Stimulated activated naive CD8-positive, alpha-beta T cell treated with anti-CD3 and anti-CD28 coated beads, Interleukin-15, Interleukin-2, amounts not matched to agents 100 ng/mL and 50 ng/mL, for 24 hours (primary cell): Measurements from ENCODE around the gene DLG2.

ENCODE experiments used
- H3K27ac Mint-ChIP-seq: one replicate; pipeline ENCODE4 v1.8.0; 2021; ENCODE audit warnings: mild to moderate bottlenecking, mixed read lengths
- H3K27me3 Mint-ChIP-seq: one replicate; pipeline ENCODE4 v1.8.0; 2021; ENCODE audit warnings: mixed read lengths
- H3K36me3 Mint-ChIP-seq: one replicate; pipeline ENCODE4 v1.8.0; 2021; ENCODE audit warnings: low read depth, mixed read lengths
- H3K4me1 Mint-ChIP-seq: one replicate; pipeline ENCODE4 v1.8.0; 2021; ENCODE audit warnings: low read depth, mixed read lengths
- H3K4me3 Mint-ChIP-seq: one replicate; pipeline ENCODE4 v1.8.0; 2021; ENCODE audit warnings: mild to moderate bottlenecking, mixed read lengths
- H3K9me3 Mint-ChIP-seq: one replicate; pipeline ENCODE4 v1.8.0; 2021; ENCODE audit warnings: mixed read lengths

Gene DLG2

GRCh38 chr11:84889556-84889955 is 737.6 kb downstream of the DLG2 start:
- Mint-ChIP-seq H3K4me3 (no peak overlapping the region), H3K9me3 (peaks cover 16% of the 10 kb centered on the region), H3K36me3 (no peaks in the 10 kb centered on the region), H3K27me3 (no peaks in the 10 kb centered on the region), H3K4me1 (no peaks in the 10 kb centered on the region), H3K27ac (no peak overlapping the region)

DNA sequence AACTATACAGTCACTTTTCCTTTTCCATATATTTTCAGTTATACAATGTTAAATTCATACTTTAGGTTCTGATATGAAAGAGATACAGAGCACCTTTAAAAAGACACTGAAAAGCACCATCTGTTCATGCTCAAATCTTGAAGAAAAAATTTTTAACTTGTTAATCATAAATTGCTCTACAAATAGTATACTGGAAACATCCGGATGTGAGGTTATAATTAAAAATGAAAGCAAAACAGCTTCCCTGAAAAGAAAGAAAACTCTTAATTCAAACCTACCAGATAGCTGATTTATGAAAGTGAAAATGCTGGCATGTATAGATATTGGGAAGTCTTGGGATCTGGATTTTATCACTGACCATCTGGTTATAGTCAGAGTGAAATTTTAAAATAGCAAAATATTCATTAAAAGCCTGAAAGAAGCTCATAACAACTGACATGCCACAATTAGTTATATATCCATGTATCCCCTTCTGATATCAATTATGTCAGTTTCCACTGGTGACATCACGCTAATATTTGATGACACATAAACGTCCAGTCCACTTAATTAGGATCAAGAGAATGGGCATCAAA is 740.0 kb downstream of the DLG2 start:
- H3K4me3 Mint-ChIP-seq = no peak overlapping the region
- no peak overlapping the region for H3K27ac Mint-ChIP-seq
- peaks cover 11% of the 10 kb centered on the region for H3K9me3 Mint-ChIP-seq
- H3K36me3 Mint-ChIP-seq = no peaks in the 10 kb centered on the region
- no peaks in the 10 kb centered on the region for H3K4me1 Mint-ChIP-seq
- no peaks in the 10 kb centered on the region for H3K27me3 Mint-ChIP-seq

DNA sequence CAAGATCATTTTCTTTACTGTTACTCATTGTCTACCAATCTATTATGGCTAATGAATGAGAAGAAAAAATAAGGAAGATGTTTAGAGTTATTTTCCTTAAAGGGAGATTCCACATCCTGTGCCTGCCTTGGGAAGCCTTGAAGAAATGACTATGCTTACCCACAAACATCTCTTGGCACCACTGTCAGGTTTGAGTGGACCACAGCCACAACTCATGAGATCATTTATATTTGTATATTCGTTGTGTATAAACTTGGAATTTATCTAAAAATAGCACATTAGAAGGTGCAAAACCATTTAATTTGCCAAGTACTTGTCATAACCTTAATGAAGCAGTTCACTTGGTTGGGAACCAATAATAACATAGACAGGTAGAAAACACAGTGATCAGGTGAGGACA is 740.8 kb downstream of the DLG2 start:
- H3K4me3 Mint-ChIP-seq = no peak overlapping the region
- H3K27me3 Mint-ChIP-seq = no peaks in the 10 kb centered on the region
- no peaks in the 10 kb centered on the region for H3K4me1 Mint-ChIP-seq
- H3K9me3 Mint-ChIP-seq = peaks cover 11% of the 10 kb centered on the region
- no peak overlapping the region for H3K27ac Mint-ChIP-seq
- no peaks in the 10 kb centered on the region for H3K36me3 Mint-ChIP-seq

DNA sequence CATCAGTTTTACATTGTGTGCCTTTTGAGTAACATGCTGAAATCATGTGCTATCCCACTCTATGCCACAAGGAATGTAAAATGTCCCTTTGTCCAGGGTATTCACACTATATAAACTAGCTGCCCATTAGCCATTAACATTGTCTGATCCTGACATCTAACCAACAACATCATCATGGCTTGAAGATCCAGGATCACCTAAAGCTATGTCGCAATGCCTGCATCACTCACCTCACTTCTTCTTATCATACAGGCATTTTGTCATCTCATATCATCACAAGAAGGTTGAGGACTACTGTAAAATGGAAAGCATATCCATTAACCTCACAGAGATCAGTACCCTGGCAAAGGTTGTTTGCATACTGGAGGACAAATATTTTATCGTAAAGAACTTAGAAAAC is 742.3 kb downstream of the DLG2 start:
- Mint-ChIP-seq H3K27ac (no peak overlapping the region), H3K4me3 (no peak overlapping the region), H3K4me1 (no peaks in the 10 kb centered on the region), H3K27me3 (no peaks in the 10 kb centered on the region), H3K9me3 (peaks cover 11% of the 10 kb centered on the region), H3K36me3 (no peaks in the 10 kb centered on the region)

DNA sequence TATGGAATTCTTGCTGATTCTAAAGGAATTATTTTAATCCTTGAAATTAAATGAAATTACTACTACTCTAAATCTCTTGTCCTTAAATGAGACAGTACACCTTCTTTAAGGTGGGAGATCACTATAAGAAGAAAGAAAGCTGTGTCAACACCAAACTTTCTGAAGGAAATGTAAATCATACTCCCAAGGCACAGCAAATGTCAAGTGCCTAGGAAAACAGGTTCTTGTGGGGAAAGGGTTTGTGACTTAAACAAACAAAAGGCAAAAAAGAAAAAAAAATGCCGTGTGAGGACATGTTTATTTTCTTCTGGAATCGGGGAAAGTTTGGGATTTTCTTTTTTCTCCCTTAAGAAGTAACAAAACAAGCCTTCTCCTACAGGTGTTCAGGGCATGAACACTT is 745.1 kb downstream of the DLG2 start:
- Mint-ChIP-seq H3K4me3 (no peak overlapping the region), H3K36me3 (no peaks in the 10 kb centered on the region), H3K27me3 (no peaks in the 10 kb centered on the region), H3K4me1 (no peaks in the 10 kb centered on the region), H3K9me3 (peaks cover 12% of the 10 kb centered on the region), H3K27ac (no peak overlapping the region)

DNA sequence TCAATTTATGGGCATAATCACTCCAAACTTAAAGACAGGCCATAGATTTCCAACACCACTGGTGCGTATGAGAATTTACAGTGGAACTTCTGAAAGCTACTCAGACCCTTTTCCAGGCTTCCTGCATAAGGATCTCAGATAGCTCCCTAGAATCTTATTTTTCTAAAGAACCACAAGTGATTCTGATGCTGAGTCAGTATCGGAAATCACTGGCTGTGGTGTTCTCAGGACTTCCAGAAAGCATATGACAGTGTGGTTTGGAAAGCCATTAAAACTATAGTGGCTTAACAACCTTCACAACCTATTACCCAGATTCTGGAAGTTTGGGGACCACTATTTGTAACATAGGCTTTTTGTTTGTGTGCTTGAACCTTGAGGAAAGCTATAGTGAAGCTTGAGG is 756.0 kb downstream of the DLG2 start:
- Mint-ChIP-seq H3K36me3 (no peaks in the 10 kb centered on the region), H3K27me3 (no peaks in the 10 kb centered on the region), H3K4me1 (no peaks in the 10 kb centered on the region), H3K9me3 (peaks cover 19% of the 10 kb centered on the region), H3K27ac (no peak overlapping the region), H3K4me3 (no peak overlapping the region)

- H3K27me3 Mint-ChIP-seq = no peaks in the 10 kb centered on the region
- H3K9me3 Mint-ChIP-seq = peaks cover 19% of the 10 kb centered on the region
These were observed 756.7 kb downstream of the DLG2 start for GRCh38 chr11:84870486-84870885.

GRCh38 chr11:84866922-84867321 is 760.2 kb downstream of the DLG2 start:
- Mint-ChIP-seq H3K36me3 (no peaks in the 10 kb centered on the region), H3K4me3 (no peak overlapping the region), H3K27me3 (no peaks in the 10 kb centered on the region), H3K4me1 (no peaks in the 10 kb centered on the region), H3K9me3 (peaks cover 16% of the 10 kb centered on the region), H3K27ac (no peak overlapping the region)

More at GRCh38 chr11:84870486-84870885, 756.7 kb downstream of the DLG2 start:
- no peak overlapping the region for H3K27ac Mint-ChIP-seq
- H3K4me3 Mint-ChIP-seq = no peak overlapping the region
- H3K36me3 Mint-ChIP-seq = no peaks in the 10 kb centered on the region
- no peaks in the 10 kb centered on the region for H3K4me1 Mint-ChIP-seq

DNA sequence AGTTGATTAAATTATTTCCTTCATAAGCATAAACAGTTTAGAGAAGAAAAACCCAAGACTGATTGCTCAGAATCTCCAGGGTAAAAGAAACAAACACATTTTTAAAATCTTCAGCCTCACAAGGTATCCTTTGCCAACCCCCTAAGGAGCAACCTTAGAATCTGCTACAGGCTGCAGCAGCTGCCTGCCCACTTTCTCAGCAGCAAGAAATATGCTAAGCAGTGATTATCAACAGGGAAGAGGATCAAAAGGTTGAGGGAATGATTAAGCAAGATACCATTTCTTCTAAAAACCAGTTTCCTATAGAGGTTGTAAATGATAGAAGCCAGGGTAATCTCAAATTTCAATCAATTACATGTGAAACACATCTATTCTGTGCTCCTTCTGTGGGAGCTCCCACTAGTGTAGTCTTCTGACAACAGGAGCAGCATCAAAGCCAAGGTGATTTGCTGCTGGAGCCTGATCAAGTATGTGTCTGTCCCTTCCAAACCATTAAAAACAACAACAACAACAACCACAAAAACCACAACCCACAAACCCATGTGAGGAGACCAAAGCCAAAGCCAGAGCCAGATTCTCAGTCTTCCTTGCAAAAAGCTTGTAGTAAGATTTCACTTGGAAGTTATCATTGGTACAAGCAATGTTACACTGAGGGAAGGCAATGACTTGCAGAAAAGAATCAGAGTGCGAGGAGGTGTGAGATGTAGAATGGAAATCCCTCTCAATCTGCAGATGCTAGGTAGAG is 761.2 kb downstream of the DLG2 start:
- no peaks in the 10 kb centered on the region for H3K4me1 Mint-ChIP-seq
- H3K36me3 Mint-ChIP-seq = no peaks in the 10 kb centered on the region
- H3K4me3 Mint-ChIP-seq = no peak overlapping the region
- no peak overlapping the region for H3K27ac Mint-ChIP-seq
- no peaks in the 10 kb centered on the region for H3K27me3 Mint-ChIP-seq
- peaks cover 16% of the 10 kb centered on the region for H3K9me3 Mint-ChIP-seq

- Mint-ChIP-seq H3K4me1 (no peaks in the 10 kb centered on the region), H3K36me3 (no peaks in the 10 kb centered on the region), H3K9me3 (peaks cover 11% of the 10 kb centered on the region), H3K27me3 (no peaks in the 10 kb centered on the region), H3K27ac (no peak overlapping the region), H3K4me3 (no peak overlapping the region)
These were observed 761.9 kb downstream of the DLG2 start for GRCh38 chr11:84865257-84865656.

DNA sequence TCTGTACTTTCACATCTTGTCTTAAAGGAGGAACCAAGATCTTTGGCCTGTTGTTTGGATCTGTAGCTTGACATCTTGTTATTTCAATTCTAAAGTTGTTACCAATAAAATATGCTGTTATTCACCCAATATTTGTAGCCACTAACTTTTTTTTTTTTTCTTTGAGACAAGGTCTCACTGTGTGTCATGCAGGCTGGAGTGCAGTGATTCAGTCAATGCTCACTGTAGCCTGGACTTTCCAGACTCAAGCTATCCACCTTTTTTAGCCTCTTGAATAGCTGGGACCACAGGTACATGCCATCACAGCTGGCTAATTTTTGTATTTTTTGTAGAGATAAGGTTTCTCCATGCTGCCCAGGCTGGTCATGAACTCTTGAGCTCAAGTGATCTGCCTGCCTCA is 769.4 kb downstream of the DLG2 start:
- H3K27me3 Mint-ChIP-seq = no peaks in the 10 kb centered on the region
- no peak overlapping the region for H3K4me3 Mint-ChIP-seq
- no peak overlapping the region for H3K27ac Mint-ChIP-seq
- H3K4me1 Mint-ChIP-seq = no peaks in the 10 kb centered on the region
- peaks cover 7% of the 10 kb centered on the region for H3K9me3 Mint-ChIP-seq
- no peaks in the 10 kb centered on the region for H3K36me3 Mint-ChIP-seq

GRCh38 chr11:84855508-84856245 is 771.5 kb downstream of the DLG2 start:
- no peak overlapping the region for H3K27ac Mint-ChIP-seq
- no peaks in the 10 kb centered on the region for H3K36me3 Mint-ChIP-seq
- H3K4me3 Mint-ChIP-seq = no peak overlapping the region
- no peaks in the 10 kb centered on the region for H3K27me3 Mint-ChIP-seq
- H3K4me1 Mint-ChIP-seq = no peaks in the 10 kb centered on the region
- H3K9me3 Mint-ChIP-seq = peaks cover 7% of the 10 kb centered on the region

DNA sequence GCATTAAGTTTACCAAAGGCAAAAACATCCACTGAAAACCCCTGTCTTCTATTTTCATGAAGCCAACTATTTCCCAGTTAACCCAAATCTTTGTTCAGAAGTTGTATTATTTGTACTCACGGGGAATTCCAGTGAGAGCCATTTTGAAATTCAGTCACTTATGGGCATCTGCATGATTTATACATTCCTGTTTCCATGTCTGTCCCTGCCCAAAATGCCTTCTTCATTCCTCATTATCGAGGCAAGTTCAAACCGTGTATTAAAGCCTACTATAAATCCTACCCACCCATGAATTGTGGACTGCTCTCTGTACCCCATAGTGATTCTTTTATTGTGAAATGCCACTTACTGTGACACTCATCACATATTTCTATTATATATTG is 772.7 kb downstream of the DLG2 start:
- no peaks in the 10 kb centered on the region for H3K27me3 Mint-ChIP-seq
- H3K9me3 Mint-ChIP-seq = peaks cover 7% of the 10 kb centered on the region
- H3K36me3 Mint-ChIP-seq = no peaks in the 10 kb centered on the region
- no peak overlapping the region for H3K27ac Mint-ChIP-seq
- H3K4me1 Mint-ChIP-seq = no peaks in the 10 kb centered on the region
- H3K4me3 Mint-ChIP-seq = no peak overlapping the region

DNA sequence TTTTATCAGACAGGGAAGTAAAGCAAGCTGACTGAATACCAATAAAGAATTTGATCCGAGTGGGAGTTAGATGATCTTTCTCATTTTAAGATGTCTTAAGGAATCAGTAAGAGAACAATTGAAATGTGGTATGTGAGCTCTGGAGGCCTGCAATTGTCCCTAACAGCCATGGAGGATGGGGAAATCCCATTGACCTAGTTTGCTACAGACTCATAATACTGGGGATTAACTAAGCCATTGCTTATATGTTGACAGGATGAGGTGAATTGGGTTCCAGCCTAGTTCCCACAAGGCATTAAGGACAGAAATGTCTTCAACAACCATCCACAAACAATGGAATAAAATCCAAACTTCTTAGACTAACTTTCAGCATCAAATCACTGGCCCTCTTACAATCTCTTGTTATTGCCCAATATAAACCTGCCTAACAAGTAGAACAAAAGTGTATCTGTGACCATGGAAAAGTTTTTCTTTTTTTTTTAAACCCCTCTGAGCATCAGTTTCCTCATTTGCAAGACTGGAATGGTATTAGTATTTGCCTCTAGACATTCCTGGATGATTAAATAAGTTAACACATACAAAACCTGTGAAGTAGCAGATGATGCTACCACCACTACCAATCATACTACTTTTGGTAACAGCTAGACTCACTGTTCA is 773.2 kb downstream of the DLG2 start:
- H3K9me3 Mint-ChIP-seq = peaks cover 7% of the 10 kb centered on the region
- no peaks in the 10 kb centered on the region for H3K36me3 Mint-ChIP-seq
- H3K27me3 Mint-ChIP-seq = no peaks in the 10 kb centered on the region
- no peak overlapping the region for H3K27ac Mint-ChIP-seq
- no peak overlapping the region for H3K4me3 Mint-ChIP-seq
- no peaks in the 10 kb centered on the region for H3K4me1 Mint-ChIP-seq

GRCh38 chr11:84847842-84848241 is 779.3 kb downstream of the DLG2 start:
- Mint-ChIP-seq H3K9me3 (peaks cover 11% of the 10 kb centered on the region), H3K27ac (no peak overlapping the region), H3K4me1 (no peaks in the 10 kb centered on the region), H3K36me3 (no peaks in the 10 kb centered on the region), H3K4me3 (no peak overlapping the region), H3K27me3 (no peaks in the 10 kb centered on the region)
